ENCODE data around the gene OGFOD3.
"Not testable (repeated sequence)": the region's sequence is repeated elsewhere in the genome, so short reads cannot be mapped to it uniquely, and the experiment has no call there.

Gene OGFOD3

GRCh38 chr17:82378741-82379021 is 39.7 kb downstream of the OGFOD3 start:
- Histone ChIP-seq H3K27me3 (ENCODE audit: insufficient read depth, low read length, poor library complexity) (no peaks in the 10 kb centered on the region), H3K36me3 (ENCODE audit: insufficient read depth, low read length) (no peaks in the 10 kb centered on the region), H3K9ac (ENCODE audit: low read depth, low read length) (no peak overlapping the region), H3K4me3 (ENCODE audit: low read depth in 1 of 2, low read length in 2 of 2) (no peak overlapping the region), H3K79me2 (ENCODE audit: insufficient read depth, low read length) (no peaks in the 10 kb centered on the region), H3K9me3 (ENCODE audit: insufficient read depth, low read length, severe bottlenecking) (no peaks in the 10 kb centered on the region), H3K4me1 (ENCODE audit: insufficient read depth, low read length) (no peaks in the 10 kb centered on the region), H2AFZ (ENCODE audit: low read depth, low read length) (no peak overlapping the region), H4K20me1 (ENCODE audit: insufficient read depth, low read length) (no peaks in the 10 kb centered on the region), H3K27ac (ENCODE audit: low read length) (no peak overlapping the region), H3K4me2 (ENCODE audit: insufficient read depth, low read length) (no peak overlapping the region)
- DNase-seq = no peak
- TF ChIP-seq CTCF (IDR thresholded peaks at IDR 0.05; ENCODE audit: borderline replicate concordance, extremely low read depth, low read length, poor library complexity, severe bottlenecking) (no peak), EZH2 (IDR thresholded peaks at IDR 0.05; ENCODE audit: borderline replicate concordance, low read depth, low read length, severe bottlenecking) (no peak)
- no peak for ATAC-seq (ENCODE audit: insufficient read depth, low read depth)

- Histone ChIP-seq H3K27ac (ENCODE audit: low read length) (no peak overlapping the region), H3K27me3 (ENCODE audit: insufficient read depth, low read length, poor library complexity) (no peaks in the 10 kb centered on the region), H3K4me1 (ENCODE audit: insufficient read depth, low read length) (no peaks in the 10 kb centered on the region), H3K9me3 (ENCODE audit: insufficient read depth, low read length, severe bottlenecking) (no peaks in the 10 kb centered on the region), H3K36me3 (ENCODE audit: insufficient read depth, low read length) (no peaks in the 10 kb centered on the region), H3K4me3 (ENCODE audit: low read depth in 1 of 2, low read length in 2 of 2) (no peak overlapping the region), H4K20me1 (ENCODE audit: insufficient read depth, low read length) (no peaks in the 10 kb centered on the region), H3K9ac (ENCODE audit: low read depth, low read length) (no peak overlapping the region), H3K79me2 (ENCODE audit: insufficient read depth, low read length) (no peaks in the 10 kb centered on the region), H2AFZ (ENCODE audit: low read depth, low read length) (no peak overlapping the region), H3K4me2 (ENCODE audit: insufficient read depth, low read length) (no peak overlapping the region)
- DNase-seq = no peak
- no peak for ATAC-seq (ENCODE audit: insufficient read depth, low read depth)
- no peak for TF ChIP-seq EZH2 (IDR thresholded peaks at IDR 0.05; ENCODE audit: borderline replicate concordance, low read depth, low read length, severe bottlenecking)
- TF ChIP-seq CTCF (IDR thresholded peaks at IDR 0.05; ENCODE audit: borderline replicate concordance, extremely low read depth, low read length, poor library complexity, severe bottlenecking) = no peak
These were observed 40.3 kb downstream of the OGFOD3 start for GRCh38 chr17:82377924-82378740.

- H2AFZ ChIP-seq (ENCODE audit: low read depth, low read length); H3K9ac ChIP-seq (ENCODE audit: low read depth, low read length); H3K4me2 ChIP-seq (ENCODE audit: insufficient read depth, low read length); DNase-seq; H3K79me2 ChIP-seq (ENCODE audit: insufficient read depth, low read length); H3K27ac ChIP-seq (ENCODE audit: low read length); H3K27me3 ChIP-seq (ENCODE audit: insufficient read depth, low read length, poor library complexity); H3K9me3 ChIP-seq (ENCODE audit: insufficient read depth, low read length, severe bottlenecking); ATAC-seq (ENCODE audit: insufficient read depth, low read depth); H3K36me3 ChIP-seq (ENCODE audit: insufficient read depth, low read length); H3K4me1 ChIP-seq (ENCODE audit: insufficient read depth, low read length); H3K4me3 ChIP-seq (ENCODE audit: low read depth in 1 of 2, low read length in 2 of 2); H4K20me1 ChIP-seq (ENCODE audit: insufficient read depth, low read length): not testable (repeated sequence)
These were observed 41.1 kb downstream of the OGFOD3 start for GRCh38 chr17:82377294-82377693.

GRCh38 chr17:82376042-82376730 is 42.2 kb downstream of the OGFOD3 start:
- no peak overlapping the region for H3K27ac ChIP-seq (ENCODE audit: low read length)
- H3K4me2 ChIP-seq (ENCODE audit: insufficient read depth, low read length) = no peak overlapping the region
- H4K20me1 ChIP-seq (ENCODE audit: insufficient read depth, low read length) = no peaks in the 10 kb centered on the region
- no peak overlapping the region for H3K4me3 ChIP-seq (ENCODE audit: low read depth in 1 of 2, low read length in 2 of 2)
- H2AFZ ChIP-seq (ENCODE audit: low read depth, low read length) = no peak overlapping the region
- no peaks in the 10 kb centered on the region for H3K36me3 ChIP-seq (ENCODE audit: insufficient read depth, low read length)
- no peak for TF ChIP-seq EZH2 (IDR thresholded peaks at IDR 0.05; ENCODE audit: borderline replicate concordance, low read depth, low read length, severe bottlenecking)
- TF ChIP-seq CTCF (IDR thresholded peaks at IDR 0.05; ENCODE audit: borderline replicate concordance, extremely low read depth, low read length, poor library complexity, severe bottlenecking) = no peak
- ATAC-seq (ENCODE audit: insufficient read depth, low read depth) = peak; percentile 11; the same call in 1 of the 3 replicates
- H3K9me3 ChIP-seq (ENCODE audit: insufficient read depth, low read length, severe bottlenecking) = no peaks in the 10 kb centered on the region
- H3K79me2 ChIP-seq (ENCODE audit: insufficient read depth, low read length) = no peaks in the 10 kb centered on the region
- no peak for DNase-seq
- H3K4me1 ChIP-seq (ENCODE audit: insufficient read depth, low read length) = no peaks in the 10 kb centered on the region
- H3K27me3 ChIP-seq (ENCODE audit: insufficient read depth, low read length, poor library complexity) = no peaks in the 10 kb centered on the region
- H3K9ac ChIP-seq (ENCODE audit: low read depth, low read length) = no peak overlapping the region
